ENCODE data around the gene CABP4. TPM values are rescaled to one million over a fixed set of nuclear protein-coding genes. Genes with fewer than 3 reads are reported as not detected.
A peak's percentile ranks its signal among the peaks of the same experiment; 100 is the strongest.
"Not testable (repeated sequence)": the region's sequence is repeated elsewhere in the genome, so short reads cannot be mapped to it uniquely, and the experiment has no call there.

CABP4 gene
- total RNA-seq, 1 donor from 2014 or later: 0.98 TPM

GRCh38 chr11:67468759-67469507 is 13.8 kb downstream of the CABP4 start, which contains the start of gene TMEM134:
Gene TMEM134 (minus strand): TSS chr11:67469251. CDS start chr11:67469192, 59 bp downstream.
- intact Hi-C loops (cut with DNase I): loop anchor here (5.0 to 10.0 kb wide), 2 partner anchors 47 to 64 kb away; partner anchors contain the start of genes PPP1CA and TBC1D10C
- peaks cover 50% of the 10 kb centered on the region for H3K4me1 ChIP-seq
- TF ChIP-seq POLR2A (IDR thresholded peaks at IDR 0.05): peak in 1 of 2 donors; percentile 52
- TF ChIP-seq CTCF (IDR thresholded peaks at IDR 0.05): peak in 1 of 3 experiments; percentile 34
- TF ChIP-seq POLR2AphosphoS5 (IDR thresholded peaks at IDR 0.05; ENCODE audit: insufficient read depth in 1 of 2, low read depth in 1 of 2): peak; percentile 51 to 91
- no peaks in the 10 kb centered on the region for H3K9me3 ChIP-seq
- peak within 1 kb of the TSS; percentile 67 to 87 for H3K4me3 ChIP-seq
- no peaks in the 10 kb centered on the region for H3K27me3 ChIP-seq
- no peak for DNase-seq (ENCODE audit: extremely low spot score in 2 of 2)
- H3K36me3 ChIP-seq: no peaks in the 10 kb centered on the region
- peak within 1 kb of the TSS; percentile 78 for H3K27ac ChIP-seq

- Histone ChIP-seq H3K9me3 (no peaks in the 10 kb centered on the region), H3K4me1 (peaks cover 45% of the 10 kb centered on the region), H3K27me3 (no peaks in the 10 kb centered on the region), H3K36me3 (no peaks in the 10 kb centered on the region), H3K4me3 (peak overlapping the region; percentile 67 to 87), H3K27ac (peak overlapping the region; percentile 78)
- TF ChIP-seq POLR2A (IDR thresholded peaks at IDR 0.05): no peak
- peak in 1 of 3 experiments; percentile 2 for TF ChIP-seq CTCF (IDR thresholded peaks at IDR 0.05)
- no peak for DNase-seq (ENCODE audit: extremely low spot score in 2 of 2)
- intact Hi-C loops (cut with DNase I): loop anchor here (5.0 to 10.0 kb wide), 2 partner anchors 47 to 65 kb away; partner anchors contain the start of genes PPP1CA and TBC1D10C
Measured at GRCh38 chr11:67469508-67469811, 14.3 kb downstream of the CABP4 start.

- no peak overlapping the region for H3K4me3 ChIP-seq
- no peaks in the 10 kb centered on the region for H3K27me3 ChIP-seq
- no peak overlapping the region for H3K27ac ChIP-seq
- peaks cover 36% of the 10 kb centered on the region for H3K4me1 ChIP-seq
- TF ChIP-seq POLR2AphosphoS5 (IDR thresholded peaks at IDR 0.05; ENCODE audit: insufficient read depth in 1 of 2, low read depth in 1 of 2): no peak
- TF ChIP-seq POLR2A (IDR thresholded peaks at IDR 0.05): no peak
- TF ChIP-seq CTCF (IDR thresholded peaks at IDR 0.05): no peak
- H3K36me3 ChIP-seq: no peaks in the 10 kb centered on the region
- DNase-seq (ENCODE audit: extremely low spot score in 2 of 2): no peak
- H3K9me3 ChIP-seq: no peaks in the 10 kb centered on the region
- intact Hi-C loops (cut with DNase I): no loop called here
Measured at GRCh38 chr11:67470337-67471002, 15.3 kb downstream of the CABP4 start.

- no peak overlapping the region for H3K4me3 ChIP-seq
- intact Hi-C loops (cut with DNase I): no loop called here
- TF ChIP-seq CTCF (IDR thresholded peaks at IDR 0.05) (no peak), POLR2A (IDR thresholded peaks at IDR 0.05) (no peak), POLR2AphosphoS5 (IDR thresholded peaks at IDR 0.05; ENCODE audit: insufficient read depth in 1 of 2, low read depth in 1 of 2) (no peak)
- H3K27ac ChIP-seq: no peak overlapping the region
- no peaks in the 10 kb centered on the region for H3K9me3 ChIP-seq
- DNase-seq (ENCODE audit: extremely low spot score in 2 of 2): no peak
- peaks cover 13% of the 10 kb centered on the region for H3K4me1 ChIP-seq
- no peaks in the 10 kb centered on the region for H3K27me3 ChIP-seq
- H3K36me3 ChIP-seq: no peaks in the 10 kb centered on the region
Measured at GRCh38 chr11:67472882-67473281, 17.7 kb downstream of the CABP4 start.

GRCh38 chr11:67476692-67477091 is 21.5 kb downstream of the CABP4 start:
- H3K27ac ChIP-seq; DNase-seq (ENCODE audit: extremely low spot score in 2 of 2); H3K4me3 ChIP-seq; intact Hi-C loops (cut with DNase I); H3K27me3 ChIP-seq; H3K4me1 ChIP-seq; H3K36me3 ChIP-seq; H3K9me3 ChIP-seq: not testable (repeated sequence)

- H3K36me3 ChIP-seq; DNase-seq (ENCODE audit: extremely low spot score in 2 of 2); intact Hi-C loops (cut with DNase I); H3K9me3 ChIP-seq; H3K4me3 ChIP-seq; H3K4me1 ChIP-seq; H3K27ac ChIP-seq; H3K27me3 ChIP-seq: not testable (repeated sequence)
Measured at GRCh38 chr11:67477344-67478050, 22.3 kb downstream of the CABP4 start.
